B cell (primary cell): ENCODE measurements around the gene SMIM5. TPM values are rescaled to one million over a fixed set of nuclear protein-coding genes. Genes with fewer than 3 reads are reported as not detected.
A peak's percentile ranks its signal among the peaks of the same experiment; 100 is the strongest.

ENCODE experiments used
- ATAC-seq: fragments of 200-7000 bp; cut with Tn5 transposase; one replicate; pipeline ENCODE4 v1.10.0; 2021; ENCODE audit warnings: low read depth, mild to moderate bottlenecking, moderate number of reproducible peaks, moderate library complexity
- CTCF ChIA-PET: fragments of 350-600 bp; sonication (Branson Sonifier 250); formaldehyde crosslinking; loops from one replicate; lab custom pipeline; 2021; ENCODE audit warnings: antibody characterized with exemption, inconsistent platforms; lab: Charles Lee
- POLR2A ChIA-PET: fragments of 350-600 bp; sonication (Branson Sonifier 250); formaldehyde crosslinking; loops from one replicate; lab custom pipeline; 2021; ENCODE audit warnings: antibody characterized with exemption; lab: Charles Lee
- DNase-seq: peaks from one replicate; pipeline ENCODE4 v3.0.0; 2013
- H2AFZ ChIP-seq: 2 replicates; pipeline ENCODE4 v1.6.1; 2012; ENCODE audit warnings: mild to moderate bottlenecking, low read depth, low read length; ENCODE audit not compliant: insufficient read depth, poor library complexity, severe bottlenecking
- H3K27ac ChIP-seq, 2 donors: 1 replicate in 1 of 2; 2 replicates in 1 of 2; pipeline ENCODE4 v1.5.1; 2012 to 2013; ENCODE audit warnings: low read length in 2 of 2, mild to moderate bottlenecking in 2 of 2, moderate library complexity in 1 of 2
- H3K27me3 ChIP-seq, 4 experiments: fragments of 200-600 bp in 1 of 4; sonication (generic) in 1 of 4; replicated peaks in 1 of 4; 1 replicate in 2 of 4; 2 replicates in 2 of 4; pipeline versions ENCODE4 v1.6.1 to v1.7.0; 2013 to 2016; ENCODE audit warnings: low read length in 3 of 4, mild to moderate bottlenecking in 2 of 4, mixed read lengths in 1 of 4, moderate library complexity in 1 of 4; ENCODE audit not compliant: insufficient read depth in 4 of 4, control insufficient read depth in 3 of 4; ENCODE audit errors: control extremely low read depth in 1 of 4
- H3K36me3 ChIP-seq, 2 experiments: replicated peaks in 1 of 2; 1 replicate in 1 of 2; 2 replicates in 1 of 2; pipeline versions ENCODE4 v1.6.1 to v1.7.1; 2013; ENCODE audit warnings: low read length in 1 of 2; ENCODE audit not compliant: insufficient read depth in 2 of 2, control insufficient read depth in 1 of 2; ENCODE audit errors: control extremely low read depth in 1 of 2, extremely low read depth in 1 of 2
- H3K4me1 ChIP-seq, 2 donors: fragments of 200-600 bp in 1 of 2; sonication (generic) in 1 of 2; 1 replicate in 1 of 2; 2 replicates in 1 of 2; pipeline versions ENCODE4 v1.5.1 to v1.6.1; 2013 to 2017; ENCODE audit warnings: low read length in 2 of 2; ENCODE audit not compliant: control insufficient read depth in 2 of 2, insufficient read depth in 2 of 2
- H3K4me2 ChIP-seq: replicated peaks from 2 replicates; pipeline ENCODE3; 2012; ENCODE audit warnings: mild to moderate bottlenecking, low read depth, low read length; ENCODE audit not compliant: poor library complexity, severe bottlenecking
- H3K4me3 ChIP-seq, 5 experiments: fragments of 200-600 bp in 1 of 5; sonication (generic) in 1 of 5; 1 replicate in 3 of 5; 2 replicates in 2 of 5; pipeline versions ENCODE4 v1.5.1 to v1.7.0; 2011 to 2016; ENCODE audit warnings: low read length in 4 of 5, mild to moderate bottlenecking in 4 of 5, low read depth in 2 of 5, control low read depth in 1 of 5, moderate library complexity in 1 of 5; ENCODE audit not compliant: insufficient read depth in 1 of 5; ENCODE audit errors: control extremely low read depth in 1 of 5, extremely low read depth in 1 of 5
- H3K79me2 ChIP-seq: fragments of 200-600 bp; sonication (generic); one replicate; pipeline ENCODE4 v1.6.0; 2016; ENCODE audit warnings: low read length; ENCODE audit not compliant: control insufficient read depth, insufficient read depth
- H3K9ac ChIP-seq: fragments of 200-600 bp; sonication (generic); 2 replicates; pipeline ENCODE4 v1.6.1; 2017; ENCODE audit warnings: mild to moderate bottlenecking, low read length, moderate library complexity
- H3K9me3 ChIP-seq, 3 donors: one replicate each; pipeline versions ENCODE4 v1.6.1 to v1.7.1; 2013; ENCODE audit warnings: low read length in 2 of 3; ENCODE audit not compliant: control insufficient read depth in 2 of 3, insufficient read depth in 1 of 3; ENCODE audit errors: control extremely low read depth in 1 of 3
- H4K20me1 ChIP-seq: 2 replicates; pipeline ENCODE4 v1.6.0; 2012; ENCODE audit warnings: mild to moderate bottlenecking, low read length; ENCODE audit not compliant: insufficient read depth, control insufficient read depth, poor library complexity, severe bottlenecking
- H3K27ac Mint-ChIP-seq: one replicate; pipeline ENCODE4 v1.8.0; 2021; ENCODE audit warnings: mixed read lengths
- H3K27me3 Mint-ChIP-seq: one replicate; pipeline ENCODE4 v1.8.0; 2021; ENCODE audit warnings: mixed read lengths
- H3K4me1 Mint-ChIP-seq: one replicate; pipeline ENCODE4 v1.8.0; 2021; ENCODE audit warnings: mixed read lengths
- H3K4me3 Mint-ChIP-seq: one replicate; pipeline ENCODE4 v1.8.0; 2021; ENCODE audit warnings: mixed read lengths
- H3K9me3 Mint-ChIP-seq: one replicate; pipeline ENCODE4 v1.8.0; 2022; ENCODE audit warnings: mixed read lengths; ENCODE audit not compliant: insufficient read depth
- EZH2 ChIP-seq: IDR thresholded peaks from 2 replicates; pipeline ENCODE4 v1.6.1; 2012; ENCODE audit warnings: borderline replicate concordance, low read depth, mild to moderate bottlenecking, moderate library complexity, low read length; ENCODE audit not compliant: insufficient read depth, poor library complexity, severe bottlenecking
- whole genome bisulfite sequencing: methylation state at CpG from one replicate; pipeline ENCODE4 v1.1.5; 2013; ENCODE audit warnings: missing lambda C conversion rate; ENCODE audit not compliant: insufficient coverage; 5-methylcytosine and 5-hydroxymethylcytosine counted together
- intact Hi-C: fragments of 100-400 bp; cut with micrococcal nuclease; formaldehyde crosslinking; loops from one replicate; pipeline ENCODE4 v1.10.0; 2022
- polyA plus RNA-seq: library from polyadenylated mRNA; depleted of rRNA; stranded (reverse); fragments of >200 nt; gene quantifications from 2 replicates; pipeline ENCODE4 v1.2.3, GENCODE V29; 2012
- total RNA-seq, 2 donors: library from RNA; stranded (reverse); fragments of 120-200 nt in 1 of 2; gene quantifications; 1 replicate in 1 of 2; 2 replicates in 1 of 2; pipeline versions ENCODE4 v1.2.3 to v1.2.4, GENCODE V29; 2013 to 2022
- TF ChIP-seq, protein P1 (sequence below): fragments of 200-600 bp; IDR thresholded peaks from one replicate; pipeline ENCODE4 v1.8.0; 2022; ENCODE audit warnings: antibody characterized with exemption, mild to moderate bottlenecking

Gene SMIM5
- total and polyA plus RNA-seq, 2 donors (not counting 1 experiment from before 2014, with no cell fraction given), result 0.62 to 7.6 TPM

DNA sequence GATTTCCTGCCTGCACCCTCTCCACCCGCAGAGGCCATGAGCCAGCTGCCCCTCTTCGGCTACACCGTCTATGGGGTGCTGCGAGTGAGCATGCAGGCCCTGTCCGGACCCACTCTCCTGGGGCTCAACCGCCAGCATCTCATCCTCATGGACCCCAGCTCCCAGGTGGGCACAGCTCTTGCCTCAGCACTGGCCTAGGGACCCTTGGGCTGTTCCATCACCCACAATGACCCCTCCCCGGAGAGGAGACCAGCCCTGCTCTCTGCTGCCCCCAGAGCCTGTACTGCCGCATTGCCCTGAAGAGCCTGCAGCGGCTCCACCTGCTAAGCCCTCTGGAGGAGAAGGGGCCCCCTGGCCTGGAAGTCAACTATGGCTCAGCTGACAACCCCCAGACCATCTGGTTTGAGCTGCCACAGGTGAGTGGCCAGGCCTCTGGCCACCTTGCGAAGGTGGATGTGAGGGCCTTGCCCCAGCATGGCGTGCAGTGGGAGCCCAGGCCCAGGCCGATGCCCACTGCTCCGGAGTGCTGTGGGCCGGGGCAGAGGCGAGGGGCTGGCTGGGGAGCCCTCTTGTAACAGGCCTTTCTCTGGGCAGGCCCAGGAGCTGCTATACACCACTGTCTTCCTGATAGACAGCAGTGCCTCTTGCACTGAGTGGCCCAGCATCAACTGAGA lies 7.3 kb upstream of the SMIM5 start:
- H3K9me3 ChIP-seq, result no peaks in the 10 kb centered on the region
- H3K27me3 ChIP-seq, result no peaks in the 10 kb centered on the region
- Mint-ChIP-seq H3K4me3 (no peak overlapping the region), H3K9me3 (no peaks in the 10 kb centered on the region), H3K27ac (no peak overlapping the region), H3K27me3 (no peaks in the 10 kb centered on the region), H3K4me1 (peaks cover 2% of the 10 kb centered on the region)
- WGBS, result 91% methylated on average over 15 of the region's 15 CpGs
- intact Hi-C loops, result no loop called here
- H3K36me3 ChIP-seq, result peaks cover 0 to 44% of the 10 kb centered on the region in 2 experiments
- H3K4me2 ChIP-seq, result no peak overlapping the region
- no peak overlapping the region for H3K4me3 ChIP-seq
- ChIA-PET CTCF (interaction anchor here (1.0 to 19.7 kb wide), 3 partner anchors 8 to 122 kb away, joined by 3 to 389 read pairs (median 27); partner anchors contain the start of gene SMIM5), POLR2A (no interaction called here)
- no peaks in the 10 kb centered on the region for H3K79me2 ChIP-seq
- DNase-seq (no peak), ATAC-seq (peak; percentile 65)
- H4K20me1 ChIP-seq, result no peaks in the 10 kb centered on the region
- TF ChIP-seq, protein P1, sequence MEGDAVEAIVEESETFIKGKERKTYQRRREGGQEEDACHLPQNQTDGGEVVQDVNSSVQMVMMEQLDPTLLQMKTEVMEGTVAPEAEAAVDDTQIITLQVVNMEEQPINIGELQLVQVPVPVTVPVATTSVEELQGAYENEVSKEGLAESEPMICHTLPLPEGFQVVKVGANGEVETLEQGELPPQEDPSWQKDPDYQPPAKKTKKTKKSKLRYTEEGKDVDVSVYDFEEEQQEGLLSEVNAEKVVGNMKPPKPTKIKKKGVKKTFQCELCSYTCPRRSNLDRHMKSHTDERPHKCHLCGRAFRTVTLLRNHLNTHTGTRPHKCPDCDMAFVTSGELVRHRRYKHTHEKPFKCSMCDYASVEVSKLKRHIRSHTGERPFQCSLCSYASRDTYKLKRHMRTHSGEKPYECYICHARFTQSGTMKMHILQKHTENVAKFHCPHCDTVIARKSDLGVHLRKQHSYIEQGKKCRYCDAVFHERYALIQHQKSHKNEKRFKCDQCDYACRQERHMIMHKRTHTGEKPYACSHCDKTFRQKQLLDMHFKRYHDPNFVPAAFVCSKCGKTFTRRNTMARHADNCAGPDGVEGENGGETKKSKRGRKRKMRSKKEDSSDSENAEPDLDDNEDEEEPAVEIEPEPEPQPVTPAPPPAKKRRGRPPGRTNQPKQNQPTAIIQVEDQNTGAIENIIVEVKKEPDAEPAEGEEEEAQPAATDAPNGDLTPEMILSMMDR, result peak; percentile 54
- TF ChIP-seq EZH2, result no peak
- no peak overlapping the region for H3K27ac ChIP-seq
- no peaks in the 10 kb centered on the region for H3K4me1 ChIP-seq
- H3K9ac ChIP-seq, result no peak overlapping the region
- no peak overlapping the region for H2AFZ ChIP-seq

DNA sequence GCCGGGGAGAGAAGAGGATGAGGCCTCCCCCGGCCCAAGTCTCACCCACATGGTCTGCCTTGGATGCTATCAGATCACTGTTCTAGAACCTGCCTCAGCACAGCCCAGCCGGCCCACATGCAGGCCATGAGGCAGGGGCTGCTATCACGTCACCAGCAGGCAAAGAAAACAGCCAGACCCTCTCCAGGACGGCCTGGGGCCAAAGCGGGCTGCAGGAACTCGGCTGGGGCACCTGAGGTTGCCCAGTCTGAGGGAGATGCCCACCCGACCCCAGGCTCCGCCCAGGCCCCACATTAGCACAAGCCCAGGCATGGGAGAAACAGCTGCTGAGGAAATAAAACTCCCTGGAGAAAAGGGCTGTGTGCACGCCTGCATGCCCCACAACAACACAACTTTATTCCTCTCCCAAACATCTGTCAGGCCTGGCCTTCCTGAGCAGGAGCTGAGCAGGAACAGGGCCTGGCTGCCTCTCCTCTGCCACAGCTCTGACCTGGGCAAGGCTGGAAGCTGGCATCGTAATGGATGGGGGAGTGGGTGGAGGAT lies 6.7 kb upstream of the SMIM5 start:
- Histone ChIP-seq H3K36me3 (peaks cover 0 to 38% of the 10 kb centered on the region in 2 experiments), H3K4me1 (no peaks in the 10 kb centered on the region), H3K27ac (peak overlapping the region in 1 of 2 donors; percentile 15), H3K4me2 (no peak overlapping the region), H3K9ac (no peak overlapping the region), H3K4me3 (no peak overlapping the region), H2AFZ (no peak overlapping the region), H3K79me2 (no peaks in the 10 kb centered on the region), H3K27me3 (no peaks in the 10 kb centered on the region), H3K9me3 (no peaks in the 10 kb centered on the region), H4K20me1 (no peaks in the 10 kb centered on the region)
- H3K4me3 Mint-ChIP-seq, result no peak overlapping the region
- no peak overlapping the region for H3K27ac Mint-ChIP-seq
- H3K9me3 Mint-ChIP-seq, result no peaks in the 10 kb centered on the region
- POLR2A ChIA-PET, result no interaction called here
- WGBS, result 40% methylated on average over 9 of the region's 11 CpGs
- no peaks in the 10 kb centered on the region for H3K27me3 Mint-ChIP-seq
- ATAC-seq, result no peak
- TF ChIP-seq EZH2, result no peak
- TF ChIP-seq, protein P1, result no peak
- H3K4me1 Mint-ChIP-seq, result peaks cover 2% of the 10 kb centered on the region
- intact Hi-C loops, result no loop called here
- CTCF ChIA-PET, result interaction anchor here (0.8 to 19.7 kb wide), 2 partner anchors 16 to 121 kb away, joined by 3 to 389 read pairs; no protein-coding TSS in a partner anchor
- DNase-seq, result no peak
